KMS-11 (cell line): ENCODE data around the gene DIAPH3.
"Not testable (repeated sequence)": the region's sequence is repeated elsewhere in the genome, so short reads cannot be mapped to it uniquely, and the experiment has no call there.

ENCODE experiments used
- H2AFZ ChIP-seq: fragments of 200-600 bp; sonication (generic); 2 replicates; pipeline ENCODE4 v1.6.1; 2016; ENCODE audit warnings: antibody characterized with exemption, mixed run types, low read depth
- H3K27ac ChIP-seq: fragments of 200-600 bp; sonication (generic); 2 replicates; pipeline ENCODE4 v1.6.1; 2016; ENCODE audit warnings: mild to moderate bottlenecking, mixed run types
- H3K27me3 ChIP-seq: fragments of 200-600 bp; sonication (generic); 2 replicates; pipeline ENCODE4 v1.6.1; 2017; ENCODE audit warnings: mild to moderate bottlenecking, low read depth, mixed run types, moderate library complexity; ENCODE audit not compliant: insufficient read depth
- H3K36me3 ChIP-seq: fragments of 200-600 bp; sonication (generic); 2 replicates; pipeline ENCODE4 v1.6.1; 2017; ENCODE audit warnings: mild to moderate bottlenecking, mixed run types; ENCODE audit not compliant: insufficient read depth
- H3K4me1 ChIP-seq: fragments of 200-600 bp; sonication (generic); 2 replicates; pipeline ENCODE4 v1.6.1; 2016; ENCODE audit warnings: mild to moderate bottlenecking, low read depth, mixed run types; ENCODE audit not compliant: poor library complexity, severe bottlenecking
- H3K4me2 ChIP-seq: fragments of 200-600 bp; sonication (generic); 2 replicates; pipeline ENCODE4 v1.7.0; 2016; ENCODE audit warnings: mild to moderate bottlenecking, mixed run types
- H3K4me3 ChIP-seq: fragments of 200-600 bp; sonication (generic); IDR thresholded peaks from 2 replicates; pipeline ENCODE4 v1.6.1; 2017; ENCODE audit warnings: low read depth, low read length, mixed read lengths; ENCODE audit not compliant: insufficient read depth
- H3K79me2 ChIP-seq: fragments of 200-600 bp; sonication (generic); 2 replicates; pipeline ENCODE4 v1.6.1; 2016; ENCODE audit warnings: low read depth, mixed run types; ENCODE audit not compliant: insufficient read depth
- H3K9ac ChIP-seq: fragments of 200-600 bp; sonication (generic); 2 replicates; pipeline ENCODE4 v1.6.1; 2016; ENCODE audit warnings: mild to moderate bottlenecking, mixed run types
- H4K20me1 ChIP-seq: fragments of 200-600 bp; sonication (generic); 2 replicates; pipeline ENCODE4 v1.6.1; 2016; ENCODE audit warnings: mild to moderate bottlenecking, mixed run types; ENCODE audit not compliant: insufficient read depth
- CTCF ChIP-seq: fragments of 200-600 bp; sonication (generic); conservative IDR thresholded peaks from 2 replicates; pipeline ENCODE4 v1.6.1; 2017; ENCODE audit warnings: low read depth, mild to moderate bottlenecking, antibody characterized with exemption, low read length, moderate library complexity, mixed read lengths

Gene DIAPH3

GRCh38 chr13:60093425-60094019, 70.2 kb downstream of the DIAPH3 start:
- Histone ChIP-seq H3K36me3 (no peaks in the 10 kb centered on the region), H3K4me3 (no peak overlapping the region), H3K27me3 (no peaks in the 10 kb centered on the region), H3K9ac (no peak overlapping the region), H2AFZ (no peak overlapping the region), H3K79me2 (no peaks in the 10 kb centered on the region), H3K4me1 (no peaks in the 10 kb centered on the region), H3K27ac (no peak overlapping the region), H3K4me2 (no peak overlapping the region), H4K20me1 (no peaks in the 10 kb centered on the region)
- no peak for TF ChIP-seq CTCF

GRCh38 chr13:60091573-60091972, 72.2 kb downstream of the DIAPH3 start:
- TF ChIP-seq CTCF: no peak

GRCh38 chr13:60090574-60090973, 73.2 kb downstream of the DIAPH3 start:
- H3K4me2 ChIP-seq: no peak overlapping the region
- no peak overlapping the region for H3K4me3 ChIP-seq
- no peak overlapping the region for H3K9ac ChIP-seq
- no peaks in the 10 kb centered on the region for H3K36me3 ChIP-seq
- no peak for TF ChIP-seq CTCF
- no peak overlapping the region for H3K27ac ChIP-seq
- H3K27me3 ChIP-seq: no peaks in the 10 kb centered on the region
- H2AFZ ChIP-seq: no peak overlapping the region
- no peaks in the 10 kb centered on the region for H3K79me2 ChIP-seq
- H3K4me1 ChIP-seq: no peaks in the 10 kb centered on the region
- H4K20me1 ChIP-seq: no peaks in the 10 kb centered on the region

More at GRCh38 chr13:60091573-60091972, 72.2 kb downstream of the DIAPH3 start:
- no peaks in the 10 kb centered on the region for H3K79me2 ChIP-seq
- no peak overlapping the region for H3K27ac ChIP-seq
- H3K36me3 ChIP-seq: no peaks in the 10 kb centered on the region
- H3K9ac ChIP-seq: no peak overlapping the region
- H3K4me3 ChIP-seq: no peak overlapping the region
- H3K27me3 ChIP-seq: no peaks in the 10 kb centered on the region
- no peak overlapping the region for H2AFZ ChIP-seq
- no peaks in the 10 kb centered on the region for H4K20me1 ChIP-seq
- H3K4me1 ChIP-seq: no peaks in the 10 kb centered on the region
- H3K4me2 ChIP-seq: no peak overlapping the region

- not testable (repeated sequence) for H3K4me3 ChIP-seq, H2AFZ ChIP-seq, H3K36me3 ChIP-seq, H3K79me2 ChIP-seq, H3K4me1 ChIP-seq, H4K20me1 ChIP-seq, H3K9ac ChIP-seq, H3K27ac ChIP-seq, H3K4me2 ChIP-seq, H3K27me3 ChIP-seq
These were observed 79.9 kb downstream of the DIAPH3 start for GRCh38 chr13:60083780-60084179.

GRCh38 chr13:60080850-60081249, 82.9 kb downstream of the DIAPH3 start:
- no peaks in the 10 kb centered on the region for H3K79me2 ChIP-seq
- no peak overlapping the region for H3K9ac ChIP-seq
- TF ChIP-seq CTCF: no peak
- H3K27ac ChIP-seq: no peak overlapping the region
- H2AFZ ChIP-seq: no peak overlapping the region
- H3K4me1 ChIP-seq: no peaks in the 10 kb centered on the region
- H3K36me3 ChIP-seq: no peaks in the 10 kb centered on the region
- no peak overlapping the region for H3K4me3 ChIP-seq
- H3K27me3 ChIP-seq: no peaks in the 10 kb centered on the region
- no peak overlapping the region for H3K4me2 ChIP-seq
- H4K20me1 ChIP-seq: no peaks in the 10 kb centered on the region
